Right atrium auricular region (tissue), 2 donors: Measurements from ENCODE around the gene PIK3C3. TPM values are rescaled to one million over a fixed set of nuclear protein-coding genes. Genes with fewer than 3 reads are reported as not detected.
"Not testable (repeated sequence)": the region's sequence is repeated elsewhere in the genome, so short reads cannot be mapped to it uniquely, and the experiment has no call there.

Experiments
- DNase-seq: peaks from one replicate; pipeline ENCODE4 v3.0.0-alpha.2; 2019; ENCODE audit warnings: low spot score
- H3K27ac ChIP-seq, 2 donors: fragments of 200-600 bp; sonication (generic); 1 replicate in 1 of 2; 2 replicates in 1 of 2; pipeline ENCODE4 v1.5.1; 2016 to 2019
- H3K27me3 ChIP-seq, 2 donors: fragments of 200-600 bp; sonication (generic); one replicate each; pipeline versions ENCODE4 v1.5.1 to v1.6.0; 2017 to 2019
- H3K36me3 ChIP-seq: fragments of 200-600 bp; sonication (generic); one replicate; pipeline ENCODE4 v1.5.1; 2016
- H3K4me1 ChIP-seq, 2 donors: fragments of 200-600 bp; sonication (generic); one replicate each; pipeline versions ENCODE4 v1.5.1 to v1.6.0; 2017 to 2019
- H3K4me3 ChIP-seq, 2 donors: fragments of 200-600 bp; sonication (generic); 1 replicate in 1 of 2; 2 replicates in 1 of 2; pipeline ENCODE4 v1.5.1; 2017 to 2019; ENCODE audit warnings: mild to moderate bottlenecking in 1 of 2, moderate library complexity in 1 of 2
- H3K9me3 ChIP-seq, 2 donors: fragments of 200-600 bp; sonication (generic); one replicate each; pipeline ENCODE4 v1.5.1; 2019
- total RNA-seq, 2 donors: library from RNA; depleted of rRNA; stranded (reverse); fragments of >200 nt; gene quantifications; one replicate each; pipeline ENCODE4 v1.1.0, GENCODE V29; 2016
- TF ChIP-seq, protein P1 (sequence below), 2 donors: fragments of 200-600 bp; sonication (generic); IDR thresholded peaks; one replicate each; pipeline ENCODE4 v1.5.1; 2019; ENCODE audit warnings: antibody characterized with exemption in 2 of 2

Gene PIK3C3
- total RNA-seq, 2 donors from 2014 or later: 17.9 to 32.2 TPM

DNA sequence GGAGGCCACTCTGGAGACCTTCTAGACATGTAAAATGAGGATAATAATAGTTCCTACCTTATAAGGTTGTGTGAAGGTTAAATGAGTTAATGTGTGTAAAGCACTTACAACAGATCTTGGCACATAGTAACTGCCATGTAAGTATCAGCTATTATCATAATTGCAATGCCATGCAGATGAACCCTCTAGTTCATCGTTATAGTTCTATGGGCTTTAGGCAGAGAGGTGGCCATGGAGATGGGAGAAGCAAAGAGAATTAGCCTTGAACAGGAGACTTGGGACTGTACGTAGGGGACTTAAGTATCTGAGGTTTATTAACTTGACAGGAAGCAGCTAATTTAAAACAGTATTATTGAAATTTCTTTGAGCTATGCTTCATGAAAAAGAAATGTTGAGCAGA is 151.8 kb downstream of the PIK3C3 start:
- Histone ChIP-seq H3K4me3 (no peak overlapping the region), H3K27ac (no peak overlapping the region), H3K9me3 (no peaks in the 10 kb centered on the region), H3K4me1 (no peaks in the 10 kb centered on the region), H3K27me3 (no peaks in the 10 kb centered on the region), H3K36me3 (no peaks in the 10 kb centered on the region)
- DNase-seq: no peak
- TF ChIP-seq, protein P1, sequence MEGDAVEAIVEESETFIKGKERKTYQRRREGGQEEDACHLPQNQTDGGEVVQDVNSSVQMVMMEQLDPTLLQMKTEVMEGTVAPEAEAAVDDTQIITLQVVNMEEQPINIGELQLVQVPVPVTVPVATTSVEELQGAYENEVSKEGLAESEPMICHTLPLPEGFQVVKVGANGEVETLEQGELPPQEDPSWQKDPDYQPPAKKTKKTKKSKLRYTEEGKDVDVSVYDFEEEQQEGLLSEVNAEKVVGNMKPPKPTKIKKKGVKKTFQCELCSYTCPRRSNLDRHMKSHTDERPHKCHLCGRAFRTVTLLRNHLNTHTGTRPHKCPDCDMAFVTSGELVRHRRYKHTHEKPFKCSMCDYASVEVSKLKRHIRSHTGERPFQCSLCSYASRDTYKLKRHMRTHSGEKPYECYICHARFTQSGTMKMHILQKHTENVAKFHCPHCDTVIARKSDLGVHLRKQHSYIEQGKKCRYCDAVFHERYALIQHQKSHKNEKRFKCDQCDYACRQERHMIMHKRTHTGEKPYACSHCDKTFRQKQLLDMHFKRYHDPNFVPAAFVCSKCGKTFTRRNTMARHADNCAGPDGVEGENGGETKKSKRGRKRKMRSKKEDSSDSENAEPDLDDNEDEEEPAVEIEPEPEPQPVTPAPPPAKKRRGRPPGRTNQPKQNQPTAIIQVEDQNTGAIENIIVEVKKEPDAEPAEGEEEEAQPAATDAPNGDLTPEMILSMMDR (IDR thresholded peaks at IDR 0.05): no peak

DNA sequence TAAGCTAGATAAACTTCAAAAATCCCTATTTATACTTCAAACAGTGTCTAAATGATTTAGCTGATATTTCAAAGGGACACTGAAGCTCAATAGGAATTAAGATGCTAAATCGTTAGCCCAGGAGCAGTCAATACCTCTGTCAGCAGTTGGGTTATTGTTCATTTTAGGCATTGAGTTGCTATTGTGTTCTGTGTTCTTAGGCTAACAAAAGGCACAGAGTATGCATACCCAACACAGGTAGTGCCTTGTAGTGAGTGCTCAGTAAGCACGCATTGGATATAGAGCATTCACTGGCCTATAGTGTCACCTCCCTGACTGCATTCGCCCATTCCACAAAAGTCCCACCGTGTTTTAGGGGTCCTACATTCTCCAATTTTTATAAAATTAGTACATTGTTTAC is 152.3 kb downstream of the PIK3C3 start:
- no peak overlapping the region for H3K27ac ChIP-seq
- H3K9me3 ChIP-seq: no peaks in the 10 kb centered on the region
- no peaks in the 10 kb centered on the region for H3K4me1 ChIP-seq
- no peak overlapping the region for H3K4me3 ChIP-seq
- no peaks in the 10 kb centered on the region for H3K36me3 ChIP-seq
- no peak for DNase-seq
- H3K27me3 ChIP-seq: no peaks in the 10 kb centered on the region
- TF ChIP-seq, protein P1 (IDR thresholded peaks at IDR 0.05): no peak

DNA sequence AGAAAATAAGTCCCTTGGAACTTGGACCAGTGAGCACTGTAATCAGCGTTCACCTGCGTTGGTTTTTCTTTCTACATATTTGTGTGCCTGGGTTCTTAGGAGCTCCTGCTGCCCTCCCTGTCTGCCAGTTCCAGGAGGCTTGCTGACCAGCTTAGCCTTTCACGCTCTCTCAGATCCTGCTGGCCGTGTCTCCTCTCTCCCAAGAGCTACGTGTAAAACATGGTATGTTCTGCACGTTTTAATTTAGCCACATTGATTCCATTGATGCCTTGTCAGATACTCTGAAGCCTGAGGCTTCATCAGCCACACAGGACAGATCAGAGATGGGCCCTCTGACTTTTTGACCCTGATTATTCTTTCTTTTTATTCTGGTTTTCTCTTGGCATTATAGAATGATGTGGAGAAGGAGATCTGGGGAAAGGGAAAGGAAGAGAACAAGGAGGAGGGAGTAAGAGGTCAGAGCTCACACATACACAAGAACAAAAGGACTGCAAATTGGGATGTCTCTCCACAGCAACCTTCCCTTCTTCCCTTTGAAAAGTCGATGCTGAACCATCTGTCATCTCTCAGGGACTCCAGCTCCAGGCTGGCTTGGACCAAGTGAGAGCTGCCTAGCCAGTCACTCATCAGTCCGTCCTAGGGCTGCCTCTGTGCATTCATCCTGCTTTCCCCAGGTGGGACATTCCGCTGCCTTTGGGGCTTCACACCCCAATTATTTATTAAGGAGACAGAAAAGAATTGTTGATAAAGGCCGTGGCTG is 152.8 kb downstream of the PIK3C3 start:
- H3K27me3 ChIP-seq: no peaks in the 10 kb centered on the region
- no peaks in the 10 kb centered on the region for H3K36me3 ChIP-seq
- no peaks in the 10 kb centered on the region for H3K4me1 ChIP-seq
- no peak overlapping the region for H3K4me3 ChIP-seq
- no peak for DNase-seq
- H3K27ac ChIP-seq: no peak overlapping the region
- TF ChIP-seq, protein P1 (IDR thresholded peaks at IDR 0.05): no peak
- no peaks in the 10 kb centered on the region for H3K9me3 ChIP-seq

DNA sequence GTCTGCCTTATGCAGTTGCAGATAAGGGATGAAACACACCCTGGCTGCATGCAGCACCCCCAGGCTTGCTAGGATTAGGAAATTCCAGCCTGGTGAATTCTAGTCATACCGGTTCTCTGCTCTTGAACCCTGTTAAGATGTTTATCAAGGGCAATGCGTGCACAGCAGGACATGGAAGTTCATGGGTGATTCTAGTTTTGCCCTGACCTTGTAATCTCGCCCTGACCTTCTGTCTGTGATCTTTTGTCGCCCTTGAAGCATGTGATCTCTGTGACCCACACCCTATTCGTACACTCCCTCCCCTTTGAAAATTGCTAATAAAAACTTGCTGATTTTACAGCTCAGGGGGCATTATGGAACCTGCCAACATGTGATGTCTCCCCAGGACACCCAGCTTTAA is 157.1 kb downstream of the PIK3C3 start:
- H3K27ac ChIP-seq: not testable (repeated sequence)

DNA sequence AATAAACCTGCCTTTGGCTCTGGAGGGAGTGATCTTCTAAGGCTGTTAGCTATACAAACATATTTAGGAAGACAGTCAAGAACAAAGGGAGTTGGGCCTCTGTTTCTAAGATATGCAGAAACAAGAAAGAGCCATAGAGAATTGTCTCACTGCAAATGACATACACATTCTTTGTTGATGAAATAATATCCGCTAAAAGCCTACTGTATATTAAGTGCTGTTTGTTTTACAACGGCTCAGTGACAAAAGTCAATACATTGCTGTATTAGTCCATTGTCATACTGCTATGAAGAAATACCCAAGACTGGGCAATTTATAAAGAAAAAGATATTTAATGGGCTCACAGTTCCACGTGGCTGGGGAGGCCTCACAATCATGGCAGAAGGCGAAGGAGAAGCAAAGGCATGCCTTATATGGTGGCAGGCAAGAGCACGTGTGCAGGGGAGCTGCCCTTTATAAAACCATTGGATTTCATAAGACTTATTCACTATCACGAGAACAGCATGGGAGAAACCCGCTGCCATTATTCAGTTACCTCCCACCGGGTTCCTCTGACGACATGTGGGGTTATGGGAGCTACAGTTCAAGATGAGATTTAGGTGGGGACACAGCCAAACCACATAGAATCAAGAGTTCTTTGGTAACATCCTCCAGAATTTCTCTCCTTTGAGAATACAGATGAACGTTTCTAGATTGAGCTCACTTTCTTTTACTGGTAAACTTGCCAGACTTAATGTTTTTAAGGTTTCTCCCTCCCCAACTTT is 157.8 kb downstream of the PIK3C3 start:
- Histone ChIP-seq H3K27ac (no peak overlapping the region), H3K9me3 (no peaks in the 10 kb centered on the region), H3K4me1 (peaks cover 0 to 6% of the 10 kb centered on the region in 2 donors), H3K27me3 (no peaks in the 10 kb centered on the region), H3K36me3 (no peaks in the 10 kb centered on the region), H3K4me3 (no peak overlapping the region)
- DNase-seq: no peak
- TF ChIP-seq, protein P1 (IDR thresholded peaks at IDR 0.05): no peak

More for the DNA sequence above, 157.1 kb downstream of the PIK3C3 start:
- H3K4me1 ChIP-seq, DNase-seq, H3K27me3 ChIP-seq, H3K9me3 ChIP-seq, H3K36me3 ChIP-seq, H3K4me3 ChIP-seq: not testable (repeated sequence)

DNA sequence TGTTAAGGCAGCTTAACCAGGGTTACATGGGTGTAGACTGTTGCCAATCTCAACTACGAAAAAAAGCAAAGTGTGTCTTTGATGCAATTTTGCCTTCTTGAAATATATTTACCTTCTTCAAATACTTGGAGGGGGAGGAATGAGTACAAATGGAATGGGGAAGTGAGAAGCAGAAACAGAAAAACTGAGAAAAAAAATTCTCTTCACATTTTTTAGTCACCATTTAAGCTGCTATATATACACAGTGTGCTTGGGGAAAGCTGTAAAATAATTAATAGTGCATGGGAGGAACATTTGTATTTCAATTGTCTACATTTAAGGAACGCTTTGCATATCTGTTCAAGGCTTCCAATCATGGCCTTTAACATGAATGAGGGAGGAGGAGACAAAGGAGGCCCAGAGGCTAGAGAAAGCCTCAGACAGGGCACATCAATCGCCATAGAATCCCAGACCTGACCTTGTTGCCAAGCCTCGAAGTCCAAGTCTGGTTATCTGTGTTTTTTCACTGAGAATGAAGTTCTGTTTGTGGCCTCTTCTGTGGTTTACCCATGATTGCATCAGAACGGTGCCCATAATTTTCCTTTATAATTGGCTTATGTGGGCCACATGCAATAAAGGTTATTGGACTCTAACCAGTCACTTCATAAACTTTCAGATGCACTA is 158.6 kb downstream of the PIK3C3 start:
- no peak overlapping the region for H3K27ac ChIP-seq
- H3K9me3 ChIP-seq: no peaks in the 10 kb centered on the region
- H3K36me3 ChIP-seq: no peaks in the 10 kb centered on the region
- no peak overlapping the region for H3K4me3 ChIP-seq
- H3K4me1 ChIP-seq: peaks cover 0 to 6% of the 10 kb centered on the region in 2 donors
- H3K27me3 ChIP-seq: no peaks in the 10 kb centered on the region
- TF ChIP-seq, protein P1 (IDR thresholded peaks at IDR 0.05): no peak
- no peak for DNase-seq
